Naive thymus-derived CD4-positive, alpha-beta T cell (primary cell): ENCODE measurements around the gene MBD2. TPM values are rescaled to one million over a fixed set of nuclear protein-coding genes. Genes with fewer than 3 reads are reported as not detected.

Experiments
- ATAC-seq: fragments of 150-1000 bp; cut with Tn5 transposase; 2 replicates; pipeline ENCODE4 v1.10.0; 2021; ENCODE audit warnings: mild to moderate bottlenecking, moderate library complexity
- CTCF ChIA-PET: fragments of 350-600 bp; sonication (Branson Sonifier 250); formaldehyde crosslinking; loops from one replicate; lab custom pipeline; 2021; ENCODE audit warnings: antibody characterized with exemption; lab: Charles Lee
- POLR2A ChIA-PET: fragments of 350-600 bp; sonication (Branson Sonifier 250); formaldehyde crosslinking; loops from one replicate; lab custom pipeline; 2021; ENCODE audit warnings: antibody characterized with exemption, inconsistent platforms; lab: Charles Lee
- DNase-seq, 9 donors: peaks; one replicate each; pipeline versions ENCODE4 v3.0.0 to v3.0.0-alpha.2; 2020 to 2022; ENCODE audit warnings: mixed read lengths in 1 of 9
- H3K27ac ChIP-seq: one replicate; pipeline ENCODE4 v1.7.0; 2013; ENCODE audit warnings: mild to moderate bottlenecking, low read depth, low read length, moderate library complexity
- H3K27me3 ChIP-seq, 2 donors: one replicate each; pipeline ENCODE4 v1.7.0; 2013; ENCODE audit warnings: low read length in 2 of 2, mild to moderate bottlenecking in 2 of 2, moderate library complexity in 2 of 2; ENCODE audit not compliant: control insufficient read depth in 2 of 2, insufficient read depth in 2 of 2
- H3K36me3 ChIP-seq, 3 experiments: 1 replicate in 2 of 3; 2 replicates in 1 of 3; pipeline ENCODE4 v1.7.0; 2013; ENCODE audit warnings: low read length in 3 of 3, mild to moderate bottlenecking in 3 of 3, moderate library complexity in 1 of 3; ENCODE audit not compliant: insufficient read depth in 3 of 3, control insufficient read depth in 2 of 3
- H3K4me1 ChIP-seq, 2 donors: one replicate each; pipeline ENCODE4 v1.7.0; 2013; ENCODE audit warnings: low read length in 2 of 2, mild to moderate bottlenecking in 2 of 2, moderate library complexity in 1 of 2; ENCODE audit not compliant: control insufficient read depth in 2 of 2, insufficient read depth in 2 of 2
- H3K4me3 ChIP-seq: 2 replicates; pipeline ENCODE4 v1.7.0; 2013; ENCODE audit warnings: mild to moderate bottlenecking, low read length
- H3K9me3 ChIP-seq, 3 experiments: 1 replicate in 2 of 3; 2 replicates in 1 of 3; pipeline ENCODE4 v1.7.0; 2013; ENCODE audit warnings: low read length in 3 of 3; ENCODE audit not compliant: control insufficient read depth in 2 of 3
- H3K27ac Mint-ChIP-seq, 9 donors: one replicate each; pipeline ENCODE4 v1.8.0; 2020 to 2022; ENCODE audit warnings: mixed read lengths in 9 of 9, mild to moderate bottlenecking in 8 of 9, moderate library complexity in 5 of 9, inconsistent platforms in 2 of 9
- H3K27me3 Mint-ChIP-seq, 5 donors: one replicate each; pipeline ENCODE4 v1.8.0; 2021 to 2022; ENCODE audit warnings: mixed read lengths in 5 of 5, mild to moderate bottlenecking in 1 of 5
- H3K36me3 Mint-ChIP-seq, 5 donors: one replicate each; pipeline ENCODE4 v1.8.0; 2020 to 2022; ENCODE audit warnings: mixed read lengths in 5 of 5, mild to moderate bottlenecking in 3 of 5, inconsistent platforms in 1 of 5
- H3K4me1 Mint-ChIP-seq, 7 donors: one replicate each; pipeline ENCODE4 v1.8.0; 2020 to 2022; ENCODE audit warnings: mixed read lengths in 7 of 7, mild to moderate bottlenecking in 3 of 7, inconsistent platforms in 1 of 7
- H3K4me3 Mint-ChIP-seq, 10 donors: one replicate each; pipeline ENCODE4 v1.8.0; 2020 to 2022; ENCODE audit warnings: mild to moderate bottlenecking in 10 of 10, mixed read lengths in 10 of 10, moderate library complexity in 6 of 10, inconsistent platforms in 2 of 10
- H3K9me3 Mint-ChIP-seq, 11 donors: one replicate each; pipeline ENCODE4 v1.8.0; 2020 to 2022; ENCODE audit warnings: mixed read lengths in 11 of 11, mild to moderate bottlenecking in 4 of 11, inconsistent platforms in 1 of 11, moderate library complexity in 1 of 11
- intact Hi-C, 2 donors: fragments of 100-400 bp; cut with micrococcal nuclease; formaldehyde crosslinking; loops; one replicate each; pipeline ENCODE4 v1.15.1; 2023
- polyA plus RNA-seq, 2 donors: library from polyadenylated mRNA; unstranded; fragments of 300-500 nt; fragmentation: Illumina TruSeq; gene quantifications; one replicate each; pipeline ENCODE4 v1.2.3, GENCODE V29; 2021
- total RNA-seq, 6 experiments: library from RNA in 5 of 6; stranded (reverse) in 5 of 6; gene quantifications; 1 replicate in 5 of 6; 2 replicates in 1 of 6; pipeline ENCODE4 v1.2.3 and lab custom pipeline; 2021 to 2026

MBD2 gene
- total and polyA plus RNA-seq, 7 experiments from 2014 or later, result 6.1 to 118 (median 73.7) TPM

DNA sequence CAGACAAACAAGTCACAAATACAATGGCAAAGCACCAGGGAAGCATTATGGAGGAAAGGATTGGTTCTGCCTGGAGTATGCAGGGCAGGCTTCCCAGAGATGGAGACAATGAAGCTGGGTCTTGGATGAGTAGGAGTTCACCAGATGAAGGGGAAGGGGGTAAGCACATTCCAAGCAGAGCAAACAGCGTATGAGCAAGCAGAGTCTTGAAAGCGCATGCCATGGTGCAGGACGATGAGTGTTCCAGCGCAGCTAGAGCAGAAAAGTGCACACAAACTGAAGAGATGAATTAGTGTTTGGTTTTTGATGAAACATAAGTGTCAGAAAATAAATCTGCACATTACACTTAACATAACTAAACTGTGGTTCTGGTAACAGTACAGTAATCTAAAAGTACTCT is 21.6 kb downstream of the MBD2 start:
- Mint-ChIP-seq H3K9me3 (no peaks in the 10 kb centered on the region), H3K27me3 (no peaks in the 10 kb centered on the region), H3K4me3 (peak overlapping the region in 1 of 10 donors; percentile 21), H3K27ac (peak overlapping the region in 1 of 9 donors; percentile 40), H3K36me3 (peaks cover 14 to 57% (median 27%) of the 10 kb centered on the region in 5 donors), H3K4me1 (peaks cover 22 to 38% (median 31%) of the 10 kb centered on the region in 7 donors)
- CTCF ChIA-PET, result no interaction called here
- H3K4me3 ChIP-seq, result no peak overlapping the region
- H3K9me3 ChIP-seq, result no peaks in the 10 kb centered on the region
- H3K27ac ChIP-seq, result no peak overlapping the region
- H3K4me1 ChIP-seq, result peaks cover 10 to 13% of the 10 kb centered on the region in 2 donors
- ATAC-seq, result no peak
- no peaks in the 10 kb centered on the region for H3K27me3 ChIP-seq
- DNase-seq, result no peak
- H3K36me3 ChIP-seq, result peaks cover 3 to 20% (median 7%) of the 10 kb centered on the region in 3 experiments
- intact Hi-C loops, result no loop called here
- POLR2A ChIA-PET, result no interaction called here

DNA sequence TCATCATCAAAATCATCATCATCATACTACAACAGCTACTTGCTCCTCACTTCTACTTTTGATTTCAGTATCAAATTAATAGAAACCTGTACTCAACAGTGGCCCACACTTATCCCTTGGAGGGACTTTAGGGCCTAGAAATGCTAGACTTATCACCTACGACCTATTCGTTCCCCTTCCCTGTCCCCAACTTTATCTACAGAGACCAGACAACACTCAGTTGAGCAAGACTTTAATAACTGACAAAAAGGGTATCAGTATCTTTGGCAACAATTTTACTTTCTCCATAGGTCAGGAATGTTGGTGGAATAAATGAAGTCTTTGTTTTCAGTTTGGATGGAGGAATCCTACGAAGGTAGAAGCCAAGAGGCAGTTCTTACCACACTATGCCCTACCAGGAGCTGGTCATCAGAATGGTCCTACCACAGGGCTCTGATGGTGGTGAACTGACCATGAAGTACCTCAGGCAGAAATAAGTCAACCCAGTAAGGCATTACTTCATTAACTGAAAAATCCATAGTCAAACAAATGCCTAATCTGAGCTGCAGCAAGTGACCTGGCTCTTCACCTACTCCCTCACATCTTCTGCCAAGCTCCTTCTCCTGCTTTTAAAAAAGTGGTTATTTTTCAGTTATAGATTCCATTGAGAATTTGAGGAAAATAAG is 26.6 kb downstream of the MBD2 start:
- Histone ChIP-seq H3K36me3 (peaks cover 0 to 11% (median 0%) of the 10 kb centered on the region in 3 experiments), H3K27me3 (no peaks in the 10 kb centered on the region), H3K4me1 (no peaks in the 10 kb centered on the region), H3K9me3 (no peaks in the 10 kb centered on the region), H3K4me3 (no peak overlapping the region), H3K27ac (no peak overlapping the region)
- ChIA-PET CTCF (interaction anchor here (1.1 kb wide), 1 partner anchor 155 kb away, joined by 3 read pairs; no protein-coding TSS in a partner anchor), POLR2A (no interaction called here)
- Mint-ChIP-seq H3K4me1 (peaks cover 5 to 20% (median 17%) of the 10 kb centered on the region in 7 donors), H3K27ac (no peak overlapping the region), H3K4me3 (no peak overlapping the region), H3K36me3 (peaks cover 10 to 54% (median 28%) of the 10 kb centered on the region in 5 donors), H3K9me3 (no peaks in the 10 kb centered on the region), H3K27me3 (no peaks in the 10 kb centered on the region)
- no peak for DNase-seq
- intact Hi-C loops, result no loop called here
- ATAC-seq, result no peak

DNA sequence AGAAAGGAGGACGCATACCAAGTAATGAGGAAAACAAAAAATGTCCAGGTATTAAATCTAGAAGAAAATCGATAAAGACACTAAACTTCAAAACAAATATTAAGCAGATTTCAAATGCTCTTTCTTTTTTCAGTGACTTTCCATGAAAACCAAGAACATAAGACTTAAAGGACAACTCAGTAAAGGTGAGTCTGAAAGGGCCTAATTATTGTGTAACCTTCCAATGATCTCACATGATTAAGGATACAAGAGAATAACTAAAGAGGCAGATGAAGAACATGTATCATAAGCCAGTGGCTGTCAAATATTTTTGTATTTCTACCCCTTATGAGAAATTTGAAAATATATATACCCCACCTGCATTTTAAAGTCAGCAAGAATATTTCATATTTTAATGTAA is 30.7 kb downstream of the MBD2 start:
- intact Hi-C loops, result no loop called here
- POLR2A ChIA-PET, result no interaction called here
- Mint-ChIP-seq H3K36me3 (peaks cover 0 to 35% (median 16%) of the 10 kb centered on the region in 5 donors), H3K27me3 (no peaks in the 10 kb centered on the region), H3K27ac (peak overlapping the region in 1 of 9 donors; percentile 16), H3K4me3 (no peak overlapping the region), H3K9me3 (no peaks in the 10 kb centered on the region), H3K4me1 (peaks cover 0 to 18% (median 11%) of the 10 kb centered on the region in 7 donors)
- no peak for ATAC-seq
- CTCF ChIA-PET, result no interaction called here
- Histone ChIP-seq H3K4me3 (no peak overlapping the region), H3K27me3 (no peaks in the 10 kb centered on the region), H3K27ac (no peak overlapping the region), H3K9me3 (no peaks in the 10 kb centered on the region), H3K4me1 (no peaks in the 10 kb centered on the region), H3K36me3 (peaks cover 0 to 5% (median 0%) of the 10 kb centered on the region in 3 experiments)
- DNase-seq, result no peak

DNA sequence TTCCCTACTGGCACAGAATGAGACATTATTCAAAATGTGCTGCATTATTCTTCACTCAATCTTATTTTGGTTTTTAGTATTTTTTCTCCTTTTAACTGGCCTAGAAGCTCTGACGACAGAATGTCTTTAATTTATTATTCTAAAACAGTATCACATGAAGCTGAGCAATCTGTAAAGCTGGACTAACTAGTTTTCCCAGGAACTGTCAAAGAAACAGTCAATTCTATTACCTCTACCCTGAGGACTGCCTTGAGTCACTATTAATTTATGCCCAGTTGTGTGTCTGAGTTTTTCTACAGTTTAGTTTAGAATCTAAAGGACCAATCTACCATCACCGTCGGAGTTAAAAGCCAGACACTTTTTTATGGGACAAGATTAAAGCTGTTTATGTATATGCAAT is 31.6 kb downstream of the MBD2 start:
- Histone ChIP-seq H3K4me3 (no peak overlapping the region), H3K27ac (no peak overlapping the region), H3K36me3 (peaks cover 0 to 5% (median 2%) of the 10 kb centered on the region in 3 experiments), H3K27me3 (no peaks in the 10 kb centered on the region), H3K4me1 (no peaks in the 10 kb centered on the region), H3K9me3 (no peaks in the 10 kb centered on the region)
- Mint-ChIP-seq H3K27ac (peak overlapping the region in 1 of 9 donors; percentile 30), H3K4me3 (no peak overlapping the region), H3K27me3 (no peaks in the 10 kb centered on the region), H3K36me3 (peaks cover 2 to 36% (median 17%) of the 10 kb centered on the region in 5 donors), H3K9me3 (no peaks in the 10 kb centered on the region), H3K4me1 (peaks cover 0 to 15% (median 8%) of the 10 kb centered on the region in 7 donors)
- intact Hi-C loops, result loop anchor here in 1 of 2 donors (1.0 kb wide), 1 partner anchor 11 kb away; no protein-coding TSS in a partner anchor
- DNase-seq (no peak), ATAC-seq (no peak)
- CTCF ChIA-PET, result no interaction called here
- POLR2A ChIA-PET, result no interaction called here

DNA sequence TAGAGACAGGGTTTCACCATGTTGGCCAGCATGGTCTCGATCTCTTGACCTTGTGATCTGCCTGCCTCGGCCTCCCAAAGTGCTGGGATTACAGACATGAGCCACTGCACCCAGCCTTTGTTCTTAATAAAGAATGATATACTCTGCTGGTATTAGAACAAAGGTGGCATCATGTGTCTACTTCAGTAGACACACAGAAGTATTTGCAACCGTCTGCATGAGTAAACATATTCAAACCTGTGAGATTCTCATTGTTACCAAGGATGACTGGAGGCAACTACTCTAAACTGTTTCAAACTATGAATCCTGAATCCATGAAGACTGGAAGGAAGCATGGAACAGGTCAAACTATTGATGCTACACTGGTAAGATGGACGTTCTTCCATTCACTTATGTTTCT is 32.1 kb downstream of the MBD2 start:
- H3K9me3 Mint-ChIP-seq, result no peaks in the 10 kb centered on the region
- ATAC-seq (no peak), DNase-seq (no peak)
- peaks cover 6 to 35% (median 16%) of the 10 kb centered on the region in 5 donors for H3K36me3 Mint-ChIP-seq
- ChIA-PET CTCF (no interaction called here), POLR2A (no interaction called here)
- Histone ChIP-seq H3K27me3 (no peaks in the 10 kb centered on the region), H3K4me1 (no peaks in the 10 kb centered on the region), H3K4me3 (no peak overlapping the region), H3K9me3 (no peaks in the 10 kb centered on the region), H3K27ac (no peak overlapping the region), H3K36me3 (peaks cover 0 to 7% (median 5%) of the 10 kb centered on the region in 3 experiments)
- intact Hi-C loops, result loop anchor here in 1 of 2 donors (1.0 kb wide), 1 partner anchor 10 kb away; no protein-coding TSS in a partner anchor
- H3K4me3 Mint-ChIP-seq, result no peak overlapping the region
- H3K27me3 Mint-ChIP-seq, result no peaks in the 10 kb centered on the region
- H3K4me1 Mint-ChIP-seq, result peaks cover 0 to 11% (median 6%) of the 10 kb centered on the region in 7 donors
- no peak overlapping the region for H3K27ac Mint-ChIP-seq

DNA sequence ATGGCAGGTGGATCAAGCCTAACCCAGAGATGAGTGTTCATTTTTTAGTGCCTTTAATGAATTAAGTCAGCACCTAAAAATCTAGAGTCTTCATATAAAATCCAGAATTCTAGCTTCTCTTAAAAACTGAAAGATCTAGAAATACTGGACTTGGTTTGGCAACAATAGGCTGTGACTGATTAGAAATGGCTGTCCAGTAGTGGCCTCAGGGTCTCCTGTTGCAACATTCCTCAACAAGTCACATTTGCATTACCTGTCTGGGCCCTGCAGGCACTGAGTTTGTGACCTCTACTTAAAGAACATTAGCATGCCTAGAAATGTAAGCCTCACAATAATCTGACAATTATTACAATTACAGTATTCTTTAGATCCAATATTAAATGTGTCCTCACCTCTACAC is 33.1 kb downstream of the MBD2 start:
- H3K9me3 ChIP-seq, result no peaks in the 10 kb centered on the region
- Mint-ChIP-seq H3K9me3 (no peaks in the 10 kb centered on the region), H3K4me3 (no peak overlapping the region), H3K27me3 (no peaks in the 10 kb centered on the region), H3K36me3 (peaks cover 6 to 36% (median 22%) of the 10 kb centered on the region in 5 donors), H3K27ac (peak overlapping the region in 1 of 9 donors; percentile 82), H3K4me1 (peaks cover 0 to 7% (median 6%) of the 10 kb centered on the region in 7 donors)
- DNase-seq (no peak), ATAC-seq (no peak)
- ChIA-PET CTCF (no interaction called here), POLR2A (no interaction called here)
- no peak overlapping the region for H3K27ac ChIP-seq
- no peaks in the 10 kb centered on the region for H3K27me3 ChIP-seq
- H3K36me3 ChIP-seq, result peaks cover 0 to 9% (median 5%) of the 10 kb centered on the region in 3 experiments
- intact Hi-C loops, result no loop called here
- H3K4me3 ChIP-seq, result no peak overlapping the region
- H3K4me1 ChIP-seq, result no peaks in the 10 kb centered on the region
